Stimulated activated CD8-positive, alpha-beta memory T cell treated with anti-CD3 and anti-CD28 coated beads, Interleukin-7, amount 100 ng/mL, for 1 hour (primary cell): ENCODE data around the gene GATC.

Source experiments
- DNase-seq, 2 donors: peaks; one replicate each; pipeline ENCODE4 v3.0.0-alpha.2; 2020; ENCODE audit warnings: low read depth in 2 of 2

The GATC gene

GRCh38 chr12:120497524-120498150 is 51.4 kb downstream of the GATC start:
- DNase-seq = no peak

- DNase-seq = no peak
These were observed 52.7 kb downstream of the GATC start for GRCh38 chr12:120498870-120499515.

- DNase-seq = no peak
These were observed 54.3 kb downstream of the GATC start for GRCh38 chr12:120500581-120500980.

- DNase-seq = no peak
These were observed 58.3 kb downstream of the GATC start for GRCh38 chr12:120504587-120504986.

GRCh38 chr12:120508537-120508936 is 62.3 kb downstream of the GATC start:
- no peak for DNase-seq
